Uterus (tissue), 2 donors: ENCODE data around the gene ELP4.

ENCODE experiments used
- POLR2A ChIP-seq, 2 donors: fragments of 450-650 bp; IDR thresholded peaks; one replicate each; pipeline ENCODE4 v1.6.1; 2016; ENCODE audit warnings: antibody characterized with exemption in 2 of 2, mild to moderate bottlenecking in 1 of 2, moderate library complexity in 1 of 2
- TF ChIP-seq, protein P1 (sequence below), 4 experiments: fragments of 200-600 bp in 2 of 4; fragments of 450-650 bp in 2 of 4; sonication (generic) in 2 of 4; IDR thresholded peaks; one replicate each; pipeline ENCODE4 v1.5.1; 2016 to 2019; ENCODE audit warnings: antibody characterized with exemption in 4 of 4, mild to moderate bottlenecking in 2 of 4, moderate library complexity in 1 of 4

- TF ChIP-seq, protein P1, sequence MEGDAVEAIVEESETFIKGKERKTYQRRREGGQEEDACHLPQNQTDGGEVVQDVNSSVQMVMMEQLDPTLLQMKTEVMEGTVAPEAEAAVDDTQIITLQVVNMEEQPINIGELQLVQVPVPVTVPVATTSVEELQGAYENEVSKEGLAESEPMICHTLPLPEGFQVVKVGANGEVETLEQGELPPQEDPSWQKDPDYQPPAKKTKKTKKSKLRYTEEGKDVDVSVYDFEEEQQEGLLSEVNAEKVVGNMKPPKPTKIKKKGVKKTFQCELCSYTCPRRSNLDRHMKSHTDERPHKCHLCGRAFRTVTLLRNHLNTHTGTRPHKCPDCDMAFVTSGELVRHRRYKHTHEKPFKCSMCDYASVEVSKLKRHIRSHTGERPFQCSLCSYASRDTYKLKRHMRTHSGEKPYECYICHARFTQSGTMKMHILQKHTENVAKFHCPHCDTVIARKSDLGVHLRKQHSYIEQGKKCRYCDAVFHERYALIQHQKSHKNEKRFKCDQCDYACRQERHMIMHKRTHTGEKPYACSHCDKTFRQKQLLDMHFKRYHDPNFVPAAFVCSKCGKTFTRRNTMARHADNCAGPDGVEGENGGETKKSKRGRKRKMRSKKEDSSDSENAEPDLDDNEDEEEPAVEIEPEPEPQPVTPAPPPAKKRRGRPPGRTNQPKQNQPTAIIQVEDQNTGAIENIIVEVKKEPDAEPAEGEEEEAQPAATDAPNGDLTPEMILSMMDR (IDR thresholded peaks at IDR 0.05), result no peak
- no peak for TF ChIP-seq POLR2A (IDR thresholded peaks at IDR 0.05)
Measured at GRCh38 chr11:31802609-31802989, 293.0 kb downstream of the ELP4 start.
